Caki2 (cell line): ENCODE results near the gene DOC2B. TPM values are rescaled to one million over a fixed set of nuclear protein-coding genes. Genes with fewer than 3 reads are reported as not detected.
"Not testable (repeated sequence)": the region's sequence is repeated elsewhere in the genome, so short reads cannot be mapped to it uniquely, and the experiment has no call there.

Experiments used
- DNase-seq: peaks from one replicate; pipeline ENCODE4 v3.0.0-alpha.2; 2015; ENCODE audit warnings: low read depth
- in situ Hi-C: cut with HindIII; loops from 2 replicates; pipeline ENCODE4 v1.10.0; 2016; ENCODE audit warnings: low sequenced_read_pairs, low pct_unique_long_range_greater_than_20kb, mixed read lengths
- total RNA-seq: library from RNA; depleted of rRNA; stranded (reverse); fragments of >200 nt; shearing (Covaris generic); gene quantifications from 2 replicates; pipeline ENCODE4 v1.2.3, GENCODE V29; 2014; ENCODE audit warnings: low replicate concordance; rRNA removed

Gene DOC2B
- 1.7 and 1.8 TPM in 2 replicates for total RNA-seq

DNA sequence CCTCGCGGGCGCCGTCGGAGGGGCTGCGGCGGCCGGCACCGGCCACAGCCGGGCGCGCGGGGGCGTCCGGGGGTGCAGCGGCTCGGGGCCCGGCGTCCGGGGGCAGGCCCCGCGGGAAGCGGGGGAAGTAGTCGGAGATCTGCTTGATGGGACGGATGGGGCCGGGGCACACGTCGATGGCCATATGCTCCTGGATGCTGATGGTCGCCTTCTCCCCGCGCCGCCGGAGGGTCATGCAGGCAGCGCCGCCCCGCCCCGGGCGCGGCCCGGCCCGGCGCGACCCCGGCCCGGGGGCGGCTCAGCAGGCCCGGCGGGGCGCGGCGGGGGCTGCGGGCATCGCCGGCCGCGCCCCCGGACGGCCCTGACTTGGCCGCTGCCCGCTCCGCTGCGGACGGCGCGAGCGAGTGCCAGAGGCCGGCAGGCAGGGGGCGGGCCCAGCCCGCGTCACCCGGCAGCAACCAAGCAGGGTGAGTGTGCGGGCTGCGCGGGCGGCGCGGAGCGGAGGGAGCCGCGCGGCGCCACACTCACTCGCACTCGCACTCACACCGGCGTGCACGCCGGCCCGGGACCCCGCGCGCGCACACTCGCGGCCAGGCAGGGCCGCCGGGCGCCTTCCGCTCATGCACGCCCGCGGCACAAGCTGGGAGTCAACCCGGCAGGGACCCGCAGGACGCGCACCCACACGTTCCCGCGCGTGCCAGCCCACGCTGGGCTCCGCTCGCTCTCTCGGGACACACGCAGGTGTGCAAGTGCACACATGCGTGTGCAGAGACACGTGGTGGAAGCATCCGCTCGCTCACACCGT lies at the start of gene DOC2B:
DOC2B (minus strand) TSS at position 406 of the 805 bp plus-strand sequence; CDS start at position 235, 171 bp downstream.
- DNase-seq: peak; percentile 29
- in situ Hi-C loops: no loop called here

GRCh38 chr17:230395-230770 lies 48.9 kb upstream of the DOC2B start:
- no peak for DNase-seq
- in situ Hi-C loops: no loop called here

DNA sequence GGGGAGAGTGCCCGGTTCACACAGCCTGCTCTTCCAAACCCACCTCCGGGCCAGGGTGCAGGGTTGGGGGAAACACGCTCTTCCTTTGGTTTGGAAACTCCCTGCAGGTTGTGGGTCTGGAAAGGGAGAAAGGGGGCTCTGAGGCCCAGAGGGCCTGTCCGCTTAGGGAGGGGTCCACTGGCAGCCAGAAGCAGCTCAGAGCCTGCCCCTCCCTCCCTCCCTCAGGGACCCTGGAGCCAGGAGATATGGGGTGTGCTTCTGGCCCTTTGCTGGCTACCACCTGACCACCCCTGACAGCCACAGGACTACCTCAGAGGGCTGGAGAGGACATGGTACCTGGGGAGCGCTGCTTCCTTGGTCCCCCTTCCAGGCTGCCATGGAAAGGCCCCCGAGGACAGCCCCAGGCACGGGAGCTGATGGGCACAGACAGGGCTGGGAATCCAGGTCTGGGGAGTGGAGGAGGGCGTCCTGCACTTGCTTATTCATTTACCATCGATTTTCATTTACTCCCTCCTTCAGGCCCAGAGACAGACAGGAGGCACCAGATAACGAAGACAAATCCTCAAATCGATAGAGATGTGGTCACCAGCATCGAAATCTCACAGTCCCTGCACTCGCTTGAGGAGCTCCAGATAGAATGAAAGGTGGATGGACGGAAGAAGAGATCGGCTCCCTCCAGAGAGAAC lies 48.4 kb upstream of the DOC2B start:
- in situ Hi-C loops: no loop called here

GRCh38 chr17:228951-229708 lies 47.7 kb upstream of the DOC2B start:
- in situ Hi-C loops: no loop called here
- DNase-seq: no peak

More for the DNA sequence above, 48.4 kb upstream of the DOC2B start:
- DNase-seq: no peak

DNA sequence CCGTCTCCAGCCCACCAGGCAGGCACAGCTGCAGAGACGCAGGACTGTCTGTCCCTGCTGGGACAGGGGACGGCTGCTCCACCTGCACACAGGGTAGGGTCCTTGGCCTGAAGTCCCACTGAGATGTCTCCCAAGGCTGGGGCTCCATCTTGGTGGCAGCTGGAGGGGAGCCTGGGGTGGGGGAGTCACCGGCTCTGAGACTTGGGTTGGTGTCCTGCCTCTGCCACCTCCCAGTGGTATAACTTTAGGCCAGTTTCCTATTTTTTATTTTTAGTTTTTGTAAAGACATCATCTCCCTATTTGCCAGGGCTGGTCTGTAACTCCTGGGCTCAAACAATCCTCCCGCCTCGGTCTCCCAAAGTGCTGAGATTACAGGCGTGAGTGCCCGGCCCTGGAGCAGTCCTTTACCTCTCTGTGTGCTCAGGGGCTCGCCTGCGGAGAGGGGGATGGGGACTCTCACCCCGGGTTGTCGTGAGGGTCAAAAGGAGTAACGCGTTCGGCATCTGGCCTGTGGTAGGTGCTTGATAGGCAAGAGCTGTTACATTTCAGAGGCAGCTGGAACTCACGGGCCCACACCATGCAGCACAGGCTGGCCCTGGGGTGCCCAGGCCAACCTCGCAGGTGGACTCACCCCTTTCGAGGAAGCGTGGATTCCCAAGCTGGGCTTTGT lies 46.6 kb upstream of the DOC2B start:
- in situ Hi-C loops: no loop called here
- DNase-seq: no peak

DNA sequence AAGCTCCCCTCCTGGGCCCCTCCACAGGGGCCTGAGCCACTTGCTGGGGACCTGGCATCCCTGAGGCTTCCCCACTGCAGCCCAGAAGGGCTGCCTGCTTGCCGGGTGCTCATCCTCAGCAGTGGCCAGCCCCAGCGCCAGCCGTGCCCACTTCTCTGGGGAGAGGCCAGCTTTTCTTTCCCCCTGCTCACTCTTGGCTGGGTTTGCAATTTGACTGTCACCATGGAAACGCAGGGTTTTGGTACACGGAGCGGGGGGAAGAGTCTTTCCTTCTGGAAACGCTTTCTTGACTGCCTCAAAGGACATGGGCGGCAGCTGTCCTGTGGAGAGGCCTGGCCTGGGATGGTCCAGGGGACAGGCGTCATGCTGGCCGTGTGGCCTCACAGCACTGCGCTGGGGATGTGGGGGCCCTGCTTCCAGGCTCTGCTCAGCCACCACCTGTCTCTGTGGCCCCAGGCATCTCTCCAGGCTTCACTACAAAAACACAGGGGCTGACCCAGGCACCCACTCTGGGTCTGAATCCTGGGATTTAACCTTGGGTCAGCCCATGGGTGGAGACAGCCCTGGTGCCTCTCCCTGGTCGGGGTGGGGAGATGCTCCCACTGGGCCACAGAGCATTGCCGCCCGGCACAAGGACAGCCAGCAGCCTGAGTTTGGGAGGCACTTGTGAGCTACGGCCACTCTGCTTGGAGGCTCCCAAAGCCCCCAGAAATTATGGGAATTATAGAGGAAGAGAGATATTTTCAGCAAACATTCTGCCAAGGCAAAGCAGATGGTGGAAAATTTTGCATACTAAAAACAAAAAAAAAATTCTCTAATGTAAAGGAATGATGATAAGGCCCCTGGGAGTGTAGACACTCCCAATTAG lies 45.9 kb upstream of the DOC2B start:
- in situ Hi-C loops: no loop called here
- no peak for DNase-seq

GRCh38 chr17:226108-227077 lies 44.9 kb upstream of the DOC2B start:
- DNase-seq: no peak
- in situ Hi-C loops: no loop called here

GRCh38 chr17:225551-225950 lies 44.1 kb upstream of the DOC2B start:
- DNase-seq: no peak
- in situ Hi-C loops: no loop called here

GRCh38 chr17:224576-224975 lies 43.1 kb upstream of the DOC2B start:
- DNase-seq, in situ Hi-C loops: not testable (repeated sequence)

- DNase-seq: no peak
- in situ Hi-C loops: no loop called here
Observed at GRCh38 chr17:223723-224471, 42.4 kb upstream of the DOC2B start.

DNA sequence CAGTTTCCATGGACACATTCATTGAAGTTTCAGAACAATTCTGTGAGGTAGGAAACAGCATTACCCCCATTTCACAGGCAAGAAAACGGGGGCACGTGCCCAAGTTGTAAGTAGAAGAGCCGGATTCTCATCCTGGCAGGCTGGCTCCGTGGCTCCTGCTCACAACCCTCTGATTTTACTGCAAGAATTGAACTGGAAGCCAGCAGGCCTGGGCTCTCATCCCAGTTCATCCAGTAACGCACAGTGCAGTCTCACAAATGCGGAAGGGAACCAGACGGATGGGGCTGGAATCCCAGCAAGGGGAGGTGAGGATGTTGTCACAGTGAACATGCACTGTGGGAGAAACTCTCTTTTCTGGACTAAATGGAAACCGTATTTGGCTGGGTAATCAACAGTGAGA lies 40.7 kb upstream of the DOC2B start:
- no peak for DNase-seq
- in situ Hi-C loops: no loop called here

- in situ Hi-C loops: no loop called here
- no peak for DNase-seq
Observed at GRCh38 chr17:219696-220095, 38.2 kb upstream of the DOC2B start.

DNA sequence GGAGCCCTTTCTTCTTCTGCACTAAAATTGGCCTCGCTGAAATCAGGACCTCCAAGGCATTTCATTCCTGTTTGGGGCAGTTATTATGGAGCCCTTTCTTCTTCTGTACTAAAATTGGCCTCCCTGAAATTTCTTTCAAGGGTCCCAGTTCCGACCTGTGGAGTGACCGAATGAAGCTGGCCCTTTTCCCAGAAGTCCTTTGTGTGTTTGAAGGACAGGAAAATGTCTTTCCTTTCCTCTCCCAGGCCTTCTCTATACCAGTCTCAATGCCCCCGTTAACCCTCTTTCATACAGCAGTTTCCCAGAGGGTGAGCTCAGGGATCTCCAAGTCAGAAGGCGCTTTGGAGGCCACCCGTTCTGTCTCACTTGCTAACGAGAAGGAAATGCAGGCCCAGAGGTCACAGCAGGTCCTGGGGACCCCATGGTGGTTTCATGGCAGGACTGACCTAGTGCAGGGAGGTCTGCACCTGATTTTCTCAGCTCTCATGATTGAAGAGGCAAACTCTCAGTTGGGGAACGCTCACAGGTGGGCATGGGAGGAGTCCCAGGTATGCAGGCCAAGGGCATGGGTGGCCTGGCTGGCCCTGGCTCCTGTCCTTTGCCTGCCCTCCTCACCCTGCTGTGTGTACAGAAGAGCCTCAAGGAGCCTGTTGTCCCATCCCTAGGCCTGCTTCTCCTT lies 37.1 kb upstream of the DOC2B start:
- in situ Hi-C loops: no loop called here
- no peak for DNase-seq

DNA sequence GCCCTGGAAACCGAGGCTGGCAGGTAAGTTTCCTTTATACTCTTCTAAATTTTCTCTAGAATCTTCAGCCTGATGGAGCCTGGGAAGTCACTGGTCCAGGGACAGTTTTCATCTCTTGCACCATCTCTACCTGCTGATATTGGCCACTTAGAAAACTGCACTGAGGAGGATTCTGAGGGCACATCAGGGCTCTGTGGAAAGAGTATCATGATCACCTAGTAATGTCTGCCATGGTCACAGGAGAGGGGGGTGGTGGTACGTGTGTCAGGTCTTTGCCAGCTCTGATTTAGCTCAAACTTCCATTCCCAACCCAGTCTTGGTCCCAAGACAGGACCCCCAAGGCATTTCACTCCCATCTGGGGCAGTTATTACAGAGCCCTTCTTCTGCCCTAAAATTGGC lies 35.2 kb upstream of the DOC2B start:
- in situ Hi-C loops: no loop called here
- DNase-seq: no peak
